Transverse colon (tissue), 4 donors: Measurements from ENCODE around the gene PIH1D1. TPM values are rescaled to one million over a fixed set of nuclear protein-coding genes. Genes with fewer than 3 reads are reported as not detected.

Experiments
- DNase-seq: peaks from one replicate; pipeline ENCODE4 v3.0.0-alpha.2; 2019
- H3K27ac ChIP-seq, 4 donors: fragments of 200-600 bp; sonication (generic); 2 replicates each; pipeline ENCODE4 v1.5.1; 2016 to 2018; ENCODE audit warnings: inconsistent platforms in 4 of 4
- H3K27me3 ChIP-seq: fragments of 200-600 bp; sonication (generic); 2 replicates; pipeline ENCODE4 v1.5.1; 2017; ENCODE audit warnings: inconsistent platforms
- H3K36me3 ChIP-seq, 4 donors: fragments of 200-600 bp; sonication (generic); 2 replicates each; pipeline ENCODE4 v1.5.1; 2017 to 2019; ENCODE audit warnings: inconsistent platforms in 4 of 4
- H3K4me1 ChIP-seq, 4 donors: fragments of 200-600 bp; sonication (generic); 2 replicates each; pipeline ENCODE4 v1.5.1; 2017 to 2020; ENCODE audit warnings: inconsistent platforms in 4 of 4
- H3K4me3 ChIP-seq, 4 donors: fragments of 200-600 bp; sonication (generic); 1 replicate in 1 of 4; 2 replicates in 3 of 4; pipeline versions ENCODE4 v1.5.1 to v1.6.1; 2017 to 2019; ENCODE audit warnings: inconsistent platforms in 4 of 4
- H3K9me3 ChIP-seq, 2 donors: fragments of 200-600 bp; sonication (generic); 2 replicates each; pipeline ENCODE4 v1.5.1; 2017 to 2019; ENCODE audit warnings: inconsistent platforms in 2 of 2
- EP300 ChIP-seq: sonication (generic); formaldehyde crosslinking; IDR thresholded peaks from one replicate; pipeline ENCODE4 v1.6.1; 2017; ENCODE audit warnings: antibody characterized with exemption, low read depth
- POLR2A ChIP-seq: fragments of 450-650 bp; IDR thresholded peaks from one replicate; pipeline ENCODE4 v1.6.1; 2016; ENCODE audit warnings: antibody characterized with exemption, mild to moderate bottlenecking, moderate library complexity
- POLR2AphosphoS5 ChIP-seq, 3 donors: sonication (generic); formaldehyde crosslinking; IDR thresholded peaks; one replicate each; pipeline ENCODE4 v1.6.1; 2016; ENCODE audit warnings: antibody characterized with exemption in 3 of 3
- WGBS, 2 donors: methylation state at CpG; one replicate each; pipeline ENCODE4 v1.1.5; 2018; ENCODE audit warnings: low coverage in 1 of 2; 5-methylcytosine and 5-hydroxymethylcytosine counted together
- in situ Hi-C, 4 donors: fragments of 200-750 bp; cut with MboI; loops; one replicate each; pipeline versions ENCODE4 v1.15.0 to v1.15.1; 2017; ENCODE audit warnings: low sequenced_read_pairs in 3 of 4, low pct_ligation_motif_present in 1 of 4, low pct_unique_long_range_greater_than_20kb in 1 of 4
- intact Hi-C: fragments of 100-400 bp; cut with DNase I; formaldehyde crosslinking; loops from one replicate; pipeline ENCODE4 v1.15.1; 2023; ENCODE audit warnings: low total_unique reads
- total RNA-seq, 4 donors: library from RNA; depleted of rRNA; stranded (reverse); fragments of >200 nt; gene quantifications; one replicate each; pipeline ENCODE4 v1.1.0, GENCODE V29; 2016
- TF ChIP-seq, protein P1 (sequence below), 5 experiments: fragments of 200-600 bp in 3 of 5; fragments of 450-650 bp in 2 of 5; sonication (generic) in 3 of 5; IDR thresholded peaks; 1 replicate in 2 of 5; 2 replicates in 3 of 5; pipeline ENCODE4 v1.5.1; 2016 to 2017; ENCODE audit warnings: antibody characterized with exemption in 5 of 5, inconsistent platforms in 3 of 5, mild to moderate bottlenecking in 2 of 5, moderate library complexity in 1 of 5

PIH1D1 gene
- total RNA-seq, 4 donors from 2014 or later = 52.7 to 105 (median 90.4) TPM

DNA sequence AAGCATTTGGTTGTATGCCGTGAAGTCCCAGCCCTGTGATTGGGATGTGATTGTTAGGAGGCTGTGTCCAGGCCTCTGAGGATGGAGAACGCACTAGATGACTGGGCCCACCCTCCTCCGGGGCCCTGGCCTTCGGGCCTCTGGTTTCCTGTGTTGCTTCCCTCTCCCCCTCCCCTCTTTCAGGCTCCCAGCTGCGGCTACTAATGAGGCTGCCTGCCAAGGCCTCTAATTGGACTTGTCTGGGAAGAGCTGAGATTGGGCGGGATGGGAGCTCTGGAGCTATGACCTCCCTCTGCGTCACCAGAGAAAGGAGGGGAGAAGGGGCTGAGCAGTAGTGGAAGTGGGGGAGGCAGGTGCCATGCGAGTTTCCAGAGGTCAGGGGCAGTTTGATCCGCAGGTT lies 38.3 kb downstream of the PIH1D1 start:
- Histone ChIP-seq H3K4me1 (peaks cover 0 to 8% (median 0%) of the 10 kb centered on the region in 4 donors), H3K4me3 (no peak overlapping the region), H3K9me3 (no peaks in the 10 kb centered on the region), H3K27ac (no peak overlapping the region), H3K27me3 (peaks cover 35% of the 10 kb centered on the region), H3K36me3 (no peaks in the 10 kb centered on the region)
- TF ChIP-seq POLR2AphosphoS5 (IDR thresholded peaks at IDR 0.05) = no peak
- TF ChIP-seq, protein P1, sequence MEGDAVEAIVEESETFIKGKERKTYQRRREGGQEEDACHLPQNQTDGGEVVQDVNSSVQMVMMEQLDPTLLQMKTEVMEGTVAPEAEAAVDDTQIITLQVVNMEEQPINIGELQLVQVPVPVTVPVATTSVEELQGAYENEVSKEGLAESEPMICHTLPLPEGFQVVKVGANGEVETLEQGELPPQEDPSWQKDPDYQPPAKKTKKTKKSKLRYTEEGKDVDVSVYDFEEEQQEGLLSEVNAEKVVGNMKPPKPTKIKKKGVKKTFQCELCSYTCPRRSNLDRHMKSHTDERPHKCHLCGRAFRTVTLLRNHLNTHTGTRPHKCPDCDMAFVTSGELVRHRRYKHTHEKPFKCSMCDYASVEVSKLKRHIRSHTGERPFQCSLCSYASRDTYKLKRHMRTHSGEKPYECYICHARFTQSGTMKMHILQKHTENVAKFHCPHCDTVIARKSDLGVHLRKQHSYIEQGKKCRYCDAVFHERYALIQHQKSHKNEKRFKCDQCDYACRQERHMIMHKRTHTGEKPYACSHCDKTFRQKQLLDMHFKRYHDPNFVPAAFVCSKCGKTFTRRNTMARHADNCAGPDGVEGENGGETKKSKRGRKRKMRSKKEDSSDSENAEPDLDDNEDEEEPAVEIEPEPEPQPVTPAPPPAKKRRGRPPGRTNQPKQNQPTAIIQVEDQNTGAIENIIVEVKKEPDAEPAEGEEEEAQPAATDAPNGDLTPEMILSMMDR (IDR thresholded peaks at IDR 0.05) = no peak
- TF ChIP-seq EP300 = no peak
- TF ChIP-seq POLR2A = no peak
- DNase-seq = no peak
- intact Hi-C loops (no loop called here), in situ Hi-C loops (no loop called here)
- WGBS, 2 donors = 66% methylated on average over 9 of the region's 9 CpGs; no CpG with 5 or more reads in 1 of the 2 donors

DNA sequence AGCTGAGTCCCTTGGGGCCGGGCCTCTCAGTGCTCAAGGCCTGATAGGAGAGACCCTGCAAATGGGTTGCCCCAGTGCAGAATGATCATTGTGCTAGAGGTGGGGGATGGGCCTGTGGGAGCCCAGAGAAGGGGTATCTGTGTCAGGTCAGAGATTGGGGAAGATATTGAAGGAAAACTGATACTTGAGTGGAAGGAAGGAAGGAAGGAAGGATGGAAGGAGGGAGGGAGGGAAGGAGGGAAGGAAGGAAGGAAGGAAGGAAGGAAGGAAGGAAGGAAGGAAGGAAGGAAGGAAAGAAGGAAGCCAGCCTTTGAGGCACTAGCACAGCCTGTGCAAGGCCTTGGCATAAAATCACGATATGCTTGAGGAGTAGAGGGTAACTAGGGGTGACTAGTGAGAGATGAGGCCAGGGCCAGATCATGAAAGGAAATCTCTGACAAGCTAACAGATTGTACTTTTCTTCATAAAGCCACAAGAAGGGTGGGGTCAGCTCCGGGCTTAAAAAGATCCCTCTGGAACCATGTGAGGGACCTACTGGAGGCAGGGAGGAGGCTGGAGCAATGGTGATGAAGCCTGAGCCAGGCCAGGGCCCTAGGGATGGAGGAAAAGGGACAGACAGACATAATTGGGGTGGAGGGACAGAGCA lies 39.8 kb downstream of the PIH1D1 start:
- no peak for DNase-seq
- Histone ChIP-seq H3K36me3 (no peaks in the 10 kb centered on the region), H3K27me3 (peaks cover 20% of the 10 kb centered on the region), H3K27ac (no peak overlapping the region), H3K4me3 (no peak overlapping the region), H3K9me3 (no peaks in the 10 kb centered on the region), H3K4me1 (peaks cover 0 to 8% (median 0%) of the 10 kb centered on the region in 4 donors)
- intact Hi-C loops (no loop called here), in situ Hi-C loops (no loop called here)
- TF ChIP-seq POLR2AphosphoS5 (IDR thresholded peaks at IDR 0.05) = no peak
- 71 to 92% methylated on average over 2 to 3 of the region's 3 CpGs for WGBS, 2 donors

DNA sequence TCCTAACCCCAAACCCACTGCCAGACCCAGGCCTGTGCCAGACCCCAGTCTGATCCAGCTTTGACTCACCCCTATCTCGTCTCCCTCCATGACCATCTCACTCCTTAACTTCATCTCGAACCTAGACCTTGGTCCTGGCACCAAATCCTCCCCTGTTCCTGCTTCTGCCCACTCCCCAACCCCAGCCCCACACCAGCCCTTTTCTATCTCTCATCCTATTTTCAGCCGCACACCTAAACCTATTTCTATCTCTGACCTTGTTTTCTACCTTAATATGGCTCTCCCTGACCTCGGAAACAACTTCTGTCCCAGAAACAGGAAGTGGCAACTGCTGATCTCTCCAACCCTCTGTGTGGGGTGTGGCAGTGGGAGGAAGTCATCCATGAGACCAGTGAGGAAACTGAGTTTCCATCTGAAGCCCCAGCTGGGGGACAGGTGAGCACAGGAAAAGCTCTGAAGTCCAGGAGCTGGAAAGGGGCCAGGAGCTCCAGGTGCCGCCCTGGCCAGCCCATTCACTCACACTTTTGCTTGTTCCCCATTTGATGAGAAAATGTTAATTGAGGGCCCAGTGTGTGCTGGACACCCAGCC lies 42.1 kb downstream of the PIH1D1 start:
- peak overlapping the region in 2 of 4 donors; percentile 12 to 19 for H3K27ac ChIP-seq
- peaks cover 5% of the 10 kb centered on the region for H3K27me3 ChIP-seq
- WGBS, 2 donors = 58 to 70% methylated on average over 2 to 5 of the region's 5 CpGs
- no peak for DNase-seq
- no peak for TF ChIP-seq POLR2AphosphoS5 (IDR thresholded peaks at IDR 0.05)
- no peak for TF ChIP-seq EP300
- TF ChIP-seq, protein P1 (IDR thresholded peaks at IDR 0.05) = no peak
- TF ChIP-seq POLR2A = no peak
- in situ Hi-C loops (no loop called here), intact Hi-C loops (no loop called here)
- H3K36me3 ChIP-seq = no peaks in the 10 kb centered on the region
- H3K4me3 ChIP-seq = no peak overlapping the region
- H3K9me3 ChIP-seq = no peaks in the 10 kb centered on the region
- H3K4me1 ChIP-seq = peaks cover 0 to 8% (median 0%) of the 10 kb centered on the region in 4 donors

DNA sequence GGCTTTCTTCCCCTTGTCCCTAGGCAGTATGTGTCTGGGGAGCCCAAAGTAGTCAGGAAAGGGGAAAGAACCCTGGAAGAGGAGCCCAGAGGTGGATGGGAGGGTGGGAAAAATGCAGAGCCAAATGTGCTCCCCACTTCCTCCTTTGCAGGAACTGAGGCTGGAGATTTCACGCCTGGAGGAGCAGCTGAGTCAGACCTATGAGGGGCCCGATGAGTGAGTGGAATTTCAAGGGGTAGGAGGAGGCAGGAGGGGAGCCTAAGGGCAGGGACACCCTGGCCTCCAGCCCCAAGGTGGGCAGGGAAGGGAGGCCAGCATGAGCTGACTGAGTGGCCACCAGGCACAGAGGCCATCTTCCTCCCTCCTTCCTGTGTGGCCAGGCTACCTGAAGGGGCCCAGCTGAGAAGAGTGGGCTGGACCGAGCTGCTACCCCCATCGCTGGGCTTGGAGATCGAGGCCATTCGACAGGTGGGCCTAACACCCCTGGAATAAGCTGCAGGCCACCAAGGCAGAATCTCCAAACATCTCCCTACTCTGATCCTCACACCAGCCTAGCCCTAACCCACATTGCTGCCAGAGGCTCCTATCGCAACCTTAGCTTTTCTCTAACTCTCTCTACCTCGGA lies 42.7 kb downstream of the PIH1D1 start:
- WGBS, 2 donors = 77 to 83% methylated on average over 2 to 8 of the region's 8 CpGs
- in situ Hi-C loops (no loop called here), intact Hi-C loops (no loop called here)
- DNase-seq = no peak
- no peaks in the 10 kb centered on the region for H3K36me3 ChIP-seq
- peaks cover 5% of the 10 kb centered on the region for H3K27me3 ChIP-seq
- no peak overlapping the region for H3K4me3 ChIP-seq
- TF ChIP-seq POLR2A (no peak), POLR2AphosphoS5 (IDR thresholded peaks at IDR 0.05) (no peak), EP300 (no peak)
- TF ChIP-seq, protein P1 (IDR thresholded peaks at IDR 0.05) = no peak
- H3K4me1 ChIP-seq = peaks cover 0 to 8% (median 0%) of the 10 kb centered on the region in 4 donors
- peak overlapping the region in 2 of 4 donors; percentile 12 to 19 for H3K27ac ChIP-seq
- H3K9me3 ChIP-seq = no peaks in the 10 kb centered on the region
